NCI-H526 (cell line): ENCODE data around the gene ARHGAP4.

ENCODE experiments used
- DNase-seq, 2 experiments: peaks; one replicate each; lab custom pipeline; 2025; lab: John Stamatoyannopoulos, UW

ARHGAP4 gene

GRCh38 chrX:153963546-153963945 is 37.5 kb upstream of the ARHGAP4 start:
- no peak for DNase-seq

GRCh38 chrX:153961292-153961691 is 35.2 kb upstream of the ARHGAP4 start:
- no peak for DNase-seq

GRCh38 chrX:153960786-153961185 is 34.7 kb upstream of the ARHGAP4 start:
- DNase-seq, result no peak

- no peak for DNase-seq
These were observed 34.0 kb upstream of the ARHGAP4 start for GRCh38 chrX:153960077-153960476.

GRCh38 chrX:153959649-153960048 is 33.6 kb upstream of the ARHGAP4 start:
- no peak for DNase-seq

GRCh38 chrX:153958605-153959004 is 32.5 kb upstream of the ARHGAP4 start:
- no peak for DNase-seq

- DNase-seq, result no peak
These were observed 31.2 kb upstream of the ARHGAP4 start for GRCh38 chrX:153957224-153957623.

GRCh38 chrX:153956044-153956907 is 30.2 kb upstream of the ARHGAP4 start:
- DNase-seq, result no peak

GRCh38 chrX:153955228-153955732 is 29.2 kb upstream of the ARHGAP4 start:
- no peak for DNase-seq

GRCh38 chrX:153954558-153955227 is 28.6 kb upstream of the ARHGAP4 start:
- DNase-seq, result no peak

- DNase-seq, result no peak
These were observed 28.0 kb upstream of the ARHGAP4 start for GRCh38 chrX:153953892-153954557.

- peak in 1 of 2 experiments; percentile 71 for DNase-seq
These were observed 27.3 kb upstream of the ARHGAP4 start for GRCh38 chrX:153953342-153953830.

GRCh38 chrX:153952373-153953026 is 26.4 kb upstream of the ARHGAP4 start:
- DNase-seq, result no peak

- DNase-seq, result no peak
These were observed 25.8 kb upstream of the ARHGAP4 start for GRCh38 chrX:153951683-153952372.

- no peak for DNase-seq
These were observed 24.1 kb upstream of the ARHGAP4 start for GRCh38 chrX:153950127-153950526.

GRCh38 chrX:153948847-153949805 is 23.1 kb upstream of the ARHGAP4 start:
- DNase-seq, result no peak

GRCh38 chrX:153948002-153948466 is 22.0 kb upstream of the ARHGAP4 start:
- DNase-seq, result no peak

GRCh38 chrX:153947009-153947769 is 21.1 kb upstream of the ARHGAP4 start:
- peak; percentile 39 to 79 for DNase-seq
